Liver (tissue), 9 donors: ENCODE results near the gene CCDC40. TPM values are rescaled to one million over a fixed set of nuclear protein-coding genes. Genes with fewer than 3 reads are reported as not detected.

Source experiments
- DNase-seq: peaks from one replicate; pipeline ENCODE4 v3.0.0-alpha.2; 2017; ENCODE audit warnings: low spot score
- H3K27ac ChIP-seq, 2 donors: one replicate each; pipeline ENCODE4 v1.7.0; 2013; ENCODE audit warnings: inconsistent platforms in 2 of 2, low read length in 2 of 2, control low read depth in 1 of 2, low read depth in 1 of 2, mild to moderate bottlenecking in 1 of 2
- H3K27me3 ChIP-seq, 4 donors: one replicate each; pipeline versions ENCODE4 v1.6.1 to v1.7.0; 2013; ENCODE audit warnings: low read length in 3 of 4, inconsistent platforms in 1 of 4, mild to moderate bottlenecking in 1 of 4, moderate library complexity in 1 of 4; ENCODE audit not compliant: control insufficient read depth in 4 of 4, insufficient read depth in 4 of 4
- H3K36me3 ChIP-seq, 4 donors: one replicate each; pipeline versions ENCODE4 v1.6.1 to v1.7.0; 2013; ENCODE audit warnings: low read length in 3 of 4, mild to moderate bottlenecking in 3 of 4, low read depth in 1 of 4, moderate library complexity in 1 of 4; ENCODE audit not compliant: control insufficient read depth in 4 of 4, insufficient read depth in 3 of 4
- H3K4me1 ChIP-seq, 4 donors: one replicate each; pipeline versions ENCODE4 v1.6.1 to v1.7.0; 2013; ENCODE audit warnings: low read length in 3 of 4, mild to moderate bottlenecking in 3 of 4, moderate library complexity in 1 of 4; ENCODE audit not compliant: control insufficient read depth in 4 of 4, insufficient read depth in 4 of 4
- H3K4me3 ChIP-seq, 3 donors: one replicate each; pipeline versions ENCODE4 v1.6.1 to v1.7.0; 2013; ENCODE audit warnings: low read length in 3 of 3, control low read depth in 1 of 3, low read depth in 1 of 3, mild to moderate bottlenecking in 1 of 3
- H3K9ac ChIP-seq, 2 donors: one replicate each; pipeline ENCODE4 v1.7.0; 2013; ENCODE audit warnings: low read length in 2 of 2, mild to moderate bottlenecking in 2 of 2, moderate library complexity in 2 of 2, control low read depth in 1 of 2, low read depth in 1 of 2
- H3K9me3 ChIP-seq, 4 donors: one replicate each; pipeline versions ENCODE4 v1.6.1 to v1.7.0; 2013; ENCODE audit warnings: low read length in 3 of 4; ENCODE audit not compliant: control insufficient read depth in 4 of 4
- ATF3 ChIP-seq: IDR thresholded peaks from 2 replicates; pipeline ENCODE4 v1.6.1; 2016; ENCODE audit warnings: antibody characterized with exemption
- CTCF ChIP-seq: fragments of 150-350 bp; IDR thresholded peaks from 2 replicates; pipeline ENCODE4 v1.5.1; 2017; ENCODE audit warnings: improper control_type of control experiment, low read depth, low read length; ENCODE audit not compliant: missing input control
- EGR1 ChIP-seq, 2 donors: IDR thresholded peaks; 2 replicates each; pipeline ENCODE4 v1.6.1; 2016 to 2018; ENCODE audit warnings: antibody characterized with exemption in 2 of 2, low read depth in 2 of 2
- GABPA ChIP-seq, 2 donors: IDR thresholded peaks in 1 of 2; conservative IDR thresholded peaks in 1 of 2; 2 replicates each; pipeline ENCODE4 v1.6.1; 2016; ENCODE audit warnings: antibody characterized with exemption in 2 of 2, mild to moderate bottlenecking in 1 of 2, moderate library complexity in 1 of 2
- HNF4G ChIP-seq: IDR thresholded peaks from 2 replicates; pipeline ENCODE4 v1.6.1; 2016; ENCODE audit warnings: antibody characterized with exemption
- MAX ChIP-seq: IDR thresholded peaks from 2 replicates; pipeline ENCODE4 v1.6.1; 2016; ENCODE audit warnings: antibody characterized with exemption
- NR2F2 ChIP-seq: IDR thresholded peaks from 2 replicates; pipeline ENCODE4 v1.6.1; 2016; ENCODE audit warnings: antibody characterized with exemption
- REST ChIP-seq: IDR thresholded peaks from 2 replicates; pipeline ENCODE4 v1.6.1; 2016; ENCODE audit warnings: antibody characterized with exemption, mild to moderate bottlenecking
- RXRA ChIP-seq, 2 donors: IDR thresholded peaks; 2 replicates each; pipeline ENCODE4 v1.6.1; 2017 to 2018; ENCODE audit warnings: antibody characterized with exemption in 2 of 2, mild to moderate bottlenecking in 1 of 2
- SP1 ChIP-seq: IDR thresholded peaks from 2 replicates; pipeline ENCODE4 v1.6.1; 2018; ENCODE audit warnings: antibody characterized with exemption, mild to moderate bottlenecking
- ZBTB33 ChIP-seq: IDR thresholded peaks from 2 replicates; pipeline ENCODE4 v1.6.1; 2016; ENCODE audit warnings: antibody characterized with exemption
- WGBS: extraction: QIAGEN DNeasy Blood & Tissue Kit; methylation state at CpG from one replicate; pipeline ENCODE4 v1.1.7; 2013; 5-methylcytosine and 5-hydroxymethylcytosine counted together
- polyA plus RNA-seq, 2 donors: library from polyadenylated mRNA; stranded (reverse) in 1 of 2; unstranded in 1 of 2; fragments of 200-250 nt in 1 of 2; fragments of >200 nt in 1 of 2; fragmentation: Nextera tagmentation in 1 of 2; extraction: Ambion mirVana in 1 of 2; gene quantifications; one replicate each; pipeline versions ENCODE4 v1.2.1 to v1.2.3, GENCODE V29; 2013 to 2015
- total RNA-seq, 2 donors: library from RNA; depleted of rRNA; stranded (reverse); fragments of >200 nt; gene quantifications; one replicate each; pipeline ENCODE4 v1.2.3, GENCODE V29; 2014
- donor health status: healthy.
- donor health status: healthy.
- donor health status: healthy.
- donor health status: healthy.
- donor health status: healthy.

CCDC40 gene
- total and polyA plus RNA-seq, 4 donors = 0.60 to 3.0 (median 1.4) TPM

GRCh38 chr17:80110447-80110812, 74.0 kb downstream of the CCDC40 start:
- Histone ChIP-seq H3K9ac (no peak overlapping the region), H3K4me3 (no peak overlapping the region), H3K4me1 (no peaks in the 10 kb centered on the region), H3K27me3 (no peaks in the 10 kb centered on the region), H3K9me3 (no peaks in the 10 kb centered on the region), H3K27ac (no peak overlapping the region), H3K36me3 (peaks cover 0 to 3% (median 1%) of the 10 kb centered on the region in 4 donors)
- DNase-seq = peak; percentile 29
- 86% methylated on average over 9 of the region's 9 CpGs for WGBS
- TF ChIP-seq CTCF = no peak

GRCh38 chr17:80110927-80111701, 74.7 kb downstream of the CCDC40 start:
- Histone ChIP-seq H3K4me1 (no peaks in the 10 kb centered on the region), H3K36me3 (peaks cover 0 to 3% (median 1%) of the 10 kb centered on the region in 4 donors), H3K9ac (no peak overlapping the region), H3K27ac (no peak overlapping the region), H3K27me3 (no peaks in the 10 kb centered on the region), H3K4me3 (no peak overlapping the region), H3K9me3 (no peaks in the 10 kb centered on the region)
- WGBS = 91% methylated on average over 21 of the region's 21 CpGs
- peak; percentile 27 for DNase-seq
- TF ChIP-seq NR2F2 (no peak), GABPA (IDR thresholded peaks at IDR 0.05 in 1 of 2, conservative IDR thresholded peaks at IDR 0.05 in 1 of 2) (no peak), ZBTB33 (no peak), HNF4G (no peak), RXRA (IDR thresholded peaks at IDR 0.05) (no peak), SP1 (no peak), EGR1 (IDR thresholded peaks at IDR 0.05; ENCODE audit: low read depth in 2 of 2) (no peak), REST (no peak), ATF3 (no peak), MAX (no peak)
